HG03575 (cell line): ENCODE data around the gene PTTG1IP2.

Experiments
- ATAC-seq: cut with Tn5 transposase; IDR thresholded peaks from one replicate; pipeline ENCODE4 v1.9.1; 2021; ENCODE audit not compliant: unreplicated experiment, insufficient number of reproducible peaks, low FRiP score; ENCODE audit errors: extremely low read depth

The PTTG1IP2 gene

DNA sequence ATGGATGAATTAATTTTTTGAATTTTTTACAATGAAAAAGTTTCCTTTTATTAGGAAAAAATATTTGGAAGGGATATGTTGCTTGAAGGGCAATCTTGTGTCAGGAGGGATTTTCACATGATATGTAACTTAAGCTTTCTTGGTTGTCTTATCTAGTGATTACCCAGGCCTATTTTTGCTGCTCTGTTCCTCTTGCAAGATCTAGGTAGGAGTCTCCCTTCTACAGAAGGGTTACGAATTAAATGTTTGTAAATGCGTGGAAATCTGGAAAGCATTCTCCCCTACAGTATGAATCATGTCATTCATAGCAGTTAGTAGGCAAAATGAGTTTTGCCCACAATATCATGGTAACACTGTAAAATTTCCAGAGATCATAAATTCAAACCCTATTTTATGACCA is 69.0 kb downstream of the PTTG1IP2 start:
- no peak for ATAC-seq

DNA sequence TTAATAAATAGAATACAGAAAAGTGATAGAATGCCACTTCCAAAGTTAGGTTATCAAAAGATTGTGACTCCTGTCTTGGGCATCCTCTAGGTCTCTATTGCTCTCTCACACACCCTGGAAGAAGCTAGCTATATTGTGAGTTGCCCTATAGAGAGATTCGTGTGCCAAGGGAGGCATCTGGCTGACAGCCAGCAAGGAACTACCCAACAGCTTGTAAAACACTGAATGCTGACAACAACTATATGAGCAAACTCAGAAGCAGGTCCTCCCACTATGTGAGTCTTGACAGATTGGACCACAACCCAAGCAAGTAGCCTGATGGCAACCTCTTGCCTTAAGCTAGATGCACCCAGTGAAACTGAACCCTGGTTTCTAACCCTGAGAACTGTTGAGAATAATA is 71.0 kb downstream of the PTTG1IP2 start:
- ATAC-seq = no peak

- ATAC-seq = no peak
Observed at GRCh38 chr7:90551036-90551435, 81.6 kb downstream of the PTTG1IP2 start.

GRCh38 chr7:90552521-90552920 is 83.1 kb downstream of the PTTG1IP2 start:
- ATAC-seq = no peak

DNA sequence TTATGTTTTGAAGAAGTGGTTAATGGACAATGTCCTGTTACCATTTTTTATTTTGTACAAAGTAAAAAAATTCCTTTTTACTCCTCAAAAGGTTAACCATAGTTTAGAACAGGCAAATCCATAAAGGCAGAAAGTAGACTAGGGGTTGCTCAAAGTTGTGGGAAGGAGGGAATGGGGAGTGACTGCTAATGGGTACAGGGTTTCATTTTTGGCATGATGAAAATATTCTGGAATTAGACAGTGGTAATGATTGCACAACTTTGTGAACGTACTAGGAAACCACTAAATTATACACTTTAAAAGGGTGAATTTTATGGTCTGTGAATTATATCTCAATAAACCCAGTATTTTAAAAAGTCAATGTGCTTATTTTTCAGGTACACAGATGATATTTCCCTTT is 91.3 kb downstream of the PTTG1IP2 start:
- ATAC-seq = no peak
